Osteocyte (in vitro differentiated cells): ENCODE measurements around the gene BLID. TPM values are rescaled to one million over a fixed set of nuclear protein-coding genes. Genes with fewer than 3 reads are reported as not detected.

Experiments
- DNase-seq: peaks from one replicate; pipeline ENCODE4 v3.0.0; 2021; ENCODE audit warnings: mixed read lengths; ENCODE audit not compliant: unreplicated experiment; ENCODE audit errors: extremely low spot score
- H3K27ac Mint-ChIP-seq: one replicate; pipeline ENCODE4 v1.8.0; 2021; ENCODE audit warnings: mild to moderate bottlenecking, mixed read lengths; ENCODE audit not compliant: unreplicated experiment
- H3K27me3 Mint-ChIP-seq: one replicate; pipeline ENCODE4 v1.8.0; 2021; ENCODE audit warnings: mixed read lengths; ENCODE audit not compliant: unreplicated experiment
- H3K36me3 Mint-ChIP-seq: one replicate; pipeline ENCODE4 v1.8.0; 2021; ENCODE audit warnings: mixed read lengths; ENCODE audit not compliant: unreplicated experiment
- H3K4me1 Mint-ChIP-seq: one replicate; pipeline ENCODE4 v1.8.0; 2021; ENCODE audit warnings: mixed read lengths; ENCODE audit not compliant: unreplicated experiment
- H3K4me3 Mint-ChIP-seq: one replicate; pipeline ENCODE4 v1.8.0; 2021; ENCODE audit warnings: mild to moderate bottlenecking, moderate library complexity, mixed read lengths; ENCODE audit not compliant: unreplicated experiment
- H3K9me3 Mint-ChIP-seq: one replicate; pipeline ENCODE4 v1.8.0; 2021; ENCODE audit warnings: mixed read lengths; ENCODE audit not compliant: unreplicated experiment
- total RNA-seq: library from RNA; stranded (reverse); gene quantifications from 2 replicates; pipeline ENCODE4 v1.2.1, GENCODE V29; 2021
- TF ChIP-seq, protein P1 (sequence below): fragments of 200-600 bp; sonication (generic); IDR thresholded peaks from 2 replicates; pipeline ENCODE4 v1.5.0; 2021; ENCODE audit warnings: antibody characterized with exemption, mild to moderate bottlenecking, moderate library complexity

BLID gene
- total RNA-seq, 1 donor from 2014 or later: 1.4 TPM

DNA sequence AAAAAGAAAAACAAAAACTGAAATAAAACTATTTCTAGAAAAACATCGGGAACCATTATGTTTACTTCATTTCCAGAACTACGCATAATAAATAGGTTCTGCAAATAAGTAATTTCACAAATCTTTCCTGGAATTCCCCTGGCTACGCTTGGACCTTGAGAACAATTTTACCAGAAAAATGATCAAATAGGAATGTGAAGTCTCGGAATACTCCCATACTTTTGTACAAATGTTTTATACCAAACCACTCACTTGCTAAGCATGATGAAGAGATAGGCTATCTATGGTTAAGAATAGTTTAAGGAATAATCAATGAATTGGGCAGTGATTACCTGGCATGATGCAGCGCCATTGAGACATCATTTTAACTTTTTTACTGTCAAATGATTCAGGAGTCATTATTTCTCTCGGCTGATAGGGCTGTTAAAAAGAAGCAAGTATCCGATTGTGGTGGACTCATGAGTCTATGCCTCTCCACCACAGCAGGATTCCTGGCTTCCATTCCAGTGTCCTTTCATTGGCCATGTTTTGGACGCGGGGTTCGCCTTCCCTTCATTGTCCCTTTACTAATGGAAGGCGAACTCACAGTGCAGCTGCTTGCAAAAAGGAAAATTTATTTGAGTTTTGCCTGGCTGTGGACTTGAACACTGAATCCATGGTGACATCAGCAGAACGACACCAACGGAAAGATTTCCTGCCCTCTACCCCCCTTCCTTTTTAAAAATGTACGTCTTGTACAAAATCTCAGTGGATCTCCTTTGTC, 39.9 kb upstream of the BLID start:
- Mint-ChIP-seq H3K36me3 (no peaks in the 10 kb centered on the region), H3K9me3 (no peaks in the 10 kb centered on the region), H3K4me3 (peak overlapping the region; percentile 77), H3K27me3 (no peaks in the 10 kb centered on the region), H3K4me1 (peaks cover 79% of the 10 kb centered on the region), H3K27ac (peak overlapping the region; percentile 99)
- TF ChIP-seq, protein P1, sequence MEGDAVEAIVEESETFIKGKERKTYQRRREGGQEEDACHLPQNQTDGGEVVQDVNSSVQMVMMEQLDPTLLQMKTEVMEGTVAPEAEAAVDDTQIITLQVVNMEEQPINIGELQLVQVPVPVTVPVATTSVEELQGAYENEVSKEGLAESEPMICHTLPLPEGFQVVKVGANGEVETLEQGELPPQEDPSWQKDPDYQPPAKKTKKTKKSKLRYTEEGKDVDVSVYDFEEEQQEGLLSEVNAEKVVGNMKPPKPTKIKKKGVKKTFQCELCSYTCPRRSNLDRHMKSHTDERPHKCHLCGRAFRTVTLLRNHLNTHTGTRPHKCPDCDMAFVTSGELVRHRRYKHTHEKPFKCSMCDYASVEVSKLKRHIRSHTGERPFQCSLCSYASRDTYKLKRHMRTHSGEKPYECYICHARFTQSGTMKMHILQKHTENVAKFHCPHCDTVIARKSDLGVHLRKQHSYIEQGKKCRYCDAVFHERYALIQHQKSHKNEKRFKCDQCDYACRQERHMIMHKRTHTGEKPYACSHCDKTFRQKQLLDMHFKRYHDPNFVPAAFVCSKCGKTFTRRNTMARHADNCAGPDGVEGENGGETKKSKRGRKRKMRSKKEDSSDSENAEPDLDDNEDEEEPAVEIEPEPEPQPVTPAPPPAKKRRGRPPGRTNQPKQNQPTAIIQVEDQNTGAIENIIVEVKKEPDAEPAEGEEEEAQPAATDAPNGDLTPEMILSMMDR: no peak
- DNase-seq: no peak

DNA sequence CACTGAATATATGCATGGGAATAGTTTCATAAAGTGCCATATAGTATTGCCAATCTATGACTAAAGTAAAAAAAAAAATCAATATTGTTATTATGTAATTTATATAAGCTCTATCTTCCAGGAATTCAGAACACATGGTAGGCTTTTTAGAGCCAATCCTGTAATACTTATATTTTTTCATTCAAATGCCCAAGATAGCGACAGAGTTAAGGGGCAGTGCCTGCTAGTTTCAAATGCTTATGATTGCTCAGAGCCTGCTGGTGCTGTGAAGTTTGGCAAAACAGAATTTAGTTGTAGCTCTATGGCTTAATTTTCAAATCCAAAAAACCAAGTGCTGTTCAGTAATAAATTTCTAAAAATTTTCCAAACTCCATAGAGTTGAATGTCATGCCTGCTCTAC, 39.0 kb upstream of the BLID start:
- no peaks in the 10 kb centered on the region for H3K9me3 Mint-ChIP-seq

DNA sequence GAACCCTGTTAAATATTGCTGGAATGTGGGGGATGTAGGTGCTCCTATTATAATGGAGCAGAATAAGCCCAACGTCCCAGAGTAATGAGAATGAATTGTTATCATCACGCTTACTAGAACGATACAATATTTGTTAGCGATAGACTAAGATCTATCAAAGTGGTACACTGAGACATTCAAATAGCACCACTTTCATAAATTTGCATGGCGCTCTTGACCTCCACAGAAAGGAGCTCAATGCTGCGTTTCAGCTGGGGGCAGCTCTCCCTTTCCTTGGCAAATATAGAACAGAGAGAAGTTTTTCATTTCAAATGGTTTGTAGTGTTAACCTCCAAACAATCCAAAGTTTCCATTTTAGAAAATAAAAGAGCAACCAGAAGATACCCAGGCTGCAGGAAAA, 38.2 kb upstream of the BLID start:
- H3K4me3 Mint-ChIP-seq: no peak overlapping the region
- H3K36me3 Mint-ChIP-seq: peaks cover under 1% of the 10 kb centered on the region
- H3K27me3 Mint-ChIP-seq: no peaks in the 10 kb centered on the region
- H3K27ac Mint-ChIP-seq: peak overlapping the region; percentile 64
- H3K9me3 Mint-ChIP-seq: no peaks in the 10 kb centered on the region
- TF ChIP-seq, protein P1: no peak
- peaks cover 71% of the 10 kb centered on the region for H3K4me1 Mint-ChIP-seq
- DNase-seq: no peak

More for the DNA sequence above, 39.0 kb upstream of the BLID start:
- no peak overlapping the region for H3K4me3 Mint-ChIP-seq
- H3K36me3 Mint-ChIP-seq: no peaks in the 10 kb centered on the region
- TF ChIP-seq, protein P1: no peak
- peak overlapping the region; percentile 50 for H3K27ac Mint-ChIP-seq
- H3K4me1 Mint-ChIP-seq: peaks cover 78% of the 10 kb centered on the region
- DNase-seq: no peak
- H3K27me3 Mint-ChIP-seq: no peaks in the 10 kb centered on the region

DNA sequence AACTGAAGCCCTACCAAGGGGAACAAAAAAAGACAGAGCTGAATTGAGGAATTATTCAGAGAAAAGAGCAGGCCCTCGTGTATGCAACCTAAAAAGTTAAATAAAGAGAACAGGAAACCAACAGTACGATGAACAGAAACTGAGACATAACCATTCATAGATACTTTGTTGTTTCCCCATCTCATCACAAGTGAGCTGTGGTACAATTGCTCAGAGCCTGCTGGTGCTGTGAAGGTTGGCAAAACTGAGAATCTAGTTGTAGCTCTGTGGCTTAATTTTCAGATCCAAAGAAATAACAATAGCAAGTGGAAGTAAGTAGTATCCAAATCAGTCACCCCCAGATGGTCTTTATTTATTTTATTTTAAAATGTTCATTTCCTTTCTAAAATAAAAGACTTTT, 37.7 kb upstream of the BLID start:
- peaks cover 3% of the 10 kb centered on the region for H3K36me3 Mint-ChIP-seq
- no peak overlapping the region for H3K4me3 Mint-ChIP-seq
- H3K27me3 Mint-ChIP-seq: no peaks in the 10 kb centered on the region
- H3K4me1 Mint-ChIP-seq: peaks cover 66% of the 10 kb centered on the region
- H3K9me3 Mint-ChIP-seq: no peaks in the 10 kb centered on the region
- DNase-seq: no peak
- peak overlapping the region; percentile 6 for H3K27ac Mint-ChIP-seq
- TF ChIP-seq, protein P1: no peak

DNA sequence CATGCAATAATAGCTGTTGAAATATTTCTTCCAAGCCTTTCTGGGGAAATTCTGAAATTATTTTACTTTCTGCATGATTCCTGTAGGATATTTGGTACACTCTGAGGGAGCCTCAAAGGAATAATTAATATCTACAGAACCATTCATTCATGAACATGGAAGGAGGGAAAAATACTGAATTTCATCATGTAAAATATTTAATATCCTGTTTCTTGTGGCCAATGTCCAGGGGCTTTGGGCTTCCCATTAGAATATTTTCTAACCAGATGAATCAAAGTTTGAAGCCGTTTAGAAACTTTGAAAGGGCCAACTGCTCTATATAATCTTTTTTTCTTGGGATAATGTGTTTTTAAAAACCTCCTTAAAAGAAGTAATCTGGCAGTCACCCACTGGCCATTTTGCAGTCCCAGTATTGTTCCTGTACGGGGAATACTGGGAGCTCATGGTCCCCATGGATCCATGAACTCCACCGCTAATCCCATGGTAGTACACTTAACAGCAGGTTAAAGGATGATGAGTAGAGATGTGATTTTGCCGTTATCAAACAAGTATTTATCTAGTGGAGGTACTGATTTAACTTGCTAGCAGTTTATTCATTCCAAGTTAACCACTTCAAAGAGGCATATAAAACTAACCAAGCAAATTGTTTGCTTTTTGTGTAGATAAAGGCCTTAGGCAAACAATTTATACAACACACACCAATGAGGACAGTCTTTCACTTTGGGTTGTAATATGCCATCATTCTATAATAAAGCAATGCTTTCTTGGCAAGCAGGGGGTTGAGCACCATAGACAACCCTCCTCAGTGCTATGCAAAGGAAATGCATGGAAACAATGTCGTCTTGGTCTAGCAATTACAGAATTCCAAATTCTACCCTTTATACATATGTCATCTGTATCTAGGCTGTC, 34.5 kb upstream of the BLID start:
- H3K36me3 Mint-ChIP-seq: peaks cover 3% of the 10 kb centered on the region
- H3K4me3 Mint-ChIP-seq: no peak overlapping the region
- no peaks in the 10 kb centered on the region for H3K27me3 Mint-ChIP-seq
- TF ChIP-seq, protein P1: no peak
- H3K4me1 Mint-ChIP-seq: peaks cover 34% of the 10 kb centered on the region
- H3K27ac Mint-ChIP-seq: peak overlapping the region; percentile 44
- DNase-seq: no peak
- H3K9me3 Mint-ChIP-seq: no peaks in the 10 kb centered on the region
